BJ (cell line): ENCODE results near the gene ZSCAN2. TPM values are rescaled to one million over a fixed set of nuclear protein-coding genes. Genes with fewer than 3 reads are reported as not detected.

Source experiments
- CTCF ChIA-PET: fragments of 350-600 bp; formaldehyde crosslinking; extraction: SDS; loops from one replicate; lab custom pipeline; 2021; ENCODE audit warnings: antibody characterized with exemption, inconsistent platforms; lab: Yijun Ruan, JAX
- POLR2A ChIA-PET: fragments of 300-600 bp; sonication (Branson Sonifier 250); formaldehyde crosslinking; extraction: SDS; loops from one replicate; lab custom pipeline; 2021; ENCODE audit warnings: antibody characterized with exemption; lab: Charles Lee
- DNase-seq: peaks from one replicate; pipeline ENCODE4 v3.0.0-alpha.2; 2011; ENCODE audit warnings: low read depth
- H3K27me3 ChIP-seq: 2 replicates; pipeline ENCODE4 v1.6.0; 2011; ENCODE audit warnings: low read length; ENCODE audit not compliant: control insufficient read depth, insufficient read depth
- H3K36me3 ChIP-seq: 2 replicates; pipeline ENCODE4 v1.5.1; 2011; ENCODE audit warnings: low read length; ENCODE audit not compliant: control insufficient read depth, insufficient read depth
- H3K4me3 ChIP-seq: 2 replicates; pipeline ENCODE4 v1.5.1; 2011; ENCODE audit warnings: low read depth, mild to moderate bottlenecking, control low read depth, low read length
- polyA plus RNA-seq: library from polyadenylated mRNA; depleted of rRNA; stranded (reverse); fragments of >200 nt; gene quantifications from 2 replicates; pipeline ENCODE4 v1.2.3, GENCODE V29; 2011
- TF ChIP-seq, protein P1 (sequence below): IDR thresholded peaks from 2 replicates; pipeline ENCODE4 v1.5.1; 2011; ENCODE audit warnings: low read depth, mild to moderate bottlenecking, control low read depth, inconsistent platforms, low read length, moderate library complexity; ENCODE audit not compliant: insufficient read depth

The ZSCAN2 gene
- polyA plus RNA-seq, 1 experiment = 6.3 TPM

DNA sequence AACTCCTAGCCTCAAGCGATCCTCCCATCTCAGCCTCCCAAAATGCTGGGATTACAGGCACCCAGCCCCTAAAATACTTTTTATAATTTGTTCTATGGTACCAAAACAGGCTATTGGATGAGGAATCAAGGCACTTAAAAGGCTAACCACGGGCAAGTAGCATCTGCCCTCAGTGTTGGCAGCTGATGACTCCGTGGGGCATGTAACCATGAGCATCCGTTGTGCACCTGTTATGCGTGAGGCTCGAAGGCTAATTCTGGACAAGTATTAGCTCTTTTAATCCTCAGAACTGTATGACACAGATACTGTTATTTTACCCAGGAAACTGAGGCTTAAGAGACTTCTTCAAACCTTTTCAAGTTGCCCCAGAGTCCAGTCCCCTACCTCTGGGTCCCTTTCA lies 43.0 kb downstream of the ZSCAN2 start:
- TF ChIP-seq, protein P1, sequence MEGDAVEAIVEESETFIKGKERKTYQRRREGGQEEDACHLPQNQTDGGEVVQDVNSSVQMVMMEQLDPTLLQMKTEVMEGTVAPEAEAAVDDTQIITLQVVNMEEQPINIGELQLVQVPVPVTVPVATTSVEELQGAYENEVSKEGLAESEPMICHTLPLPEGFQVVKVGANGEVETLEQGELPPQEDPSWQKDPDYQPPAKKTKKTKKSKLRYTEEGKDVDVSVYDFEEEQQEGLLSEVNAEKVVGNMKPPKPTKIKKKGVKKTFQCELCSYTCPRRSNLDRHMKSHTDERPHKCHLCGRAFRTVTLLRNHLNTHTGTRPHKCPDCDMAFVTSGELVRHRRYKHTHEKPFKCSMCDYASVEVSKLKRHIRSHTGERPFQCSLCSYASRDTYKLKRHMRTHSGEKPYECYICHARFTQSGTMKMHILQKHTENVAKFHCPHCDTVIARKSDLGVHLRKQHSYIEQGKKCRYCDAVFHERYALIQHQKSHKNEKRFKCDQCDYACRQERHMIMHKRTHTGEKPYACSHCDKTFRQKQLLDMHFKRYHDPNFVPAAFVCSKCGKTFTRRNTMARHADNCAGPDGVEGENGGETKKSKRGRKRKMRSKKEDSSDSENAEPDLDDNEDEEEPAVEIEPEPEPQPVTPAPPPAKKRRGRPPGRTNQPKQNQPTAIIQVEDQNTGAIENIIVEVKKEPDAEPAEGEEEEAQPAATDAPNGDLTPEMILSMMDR = no peak
- POLR2A ChIA-PET = interaction anchor here (0.5 to 0.6 kb wide), 2 partner anchors 11 to 92 kb away, joined by 5 to 6 read pairs; no protein-coding TSS in a partner anchor
- Histone ChIP-seq H3K4me3 (no peak overlapping the region), H3K27me3 (no peaks in the 10 kb centered on the region), H3K36me3 (peaks cover 46% of the 10 kb centered on the region)
- no peak for DNase-seq
- CTCF ChIA-PET = no interaction called here

DNA sequence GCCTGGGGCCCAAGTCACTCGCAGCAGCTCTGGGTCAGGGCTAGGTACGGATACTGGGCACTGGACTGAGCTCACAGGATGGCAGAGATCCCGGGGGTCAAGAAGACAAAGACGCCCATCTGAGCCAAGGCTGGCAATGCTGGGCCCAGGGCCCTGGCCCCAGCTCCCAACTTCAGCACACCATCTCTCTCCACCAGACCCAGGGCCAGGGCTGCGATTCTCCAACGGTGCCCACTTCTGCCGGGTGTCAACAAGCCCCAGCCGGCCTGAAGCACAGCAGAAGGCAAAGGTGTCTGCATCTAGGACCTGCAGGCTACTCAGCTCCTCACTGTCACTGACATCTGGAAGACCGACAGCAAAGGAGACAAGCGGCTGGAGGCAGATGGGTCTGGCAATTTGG lies 44.7 kb downstream of the ZSCAN2 start:
- no peak for DNase-seq
- CTCF ChIA-PET = interaction anchor here (1.7 kb wide), 1 partner anchor 8 kb away, joined by 4 read pairs; the partner anchor contains the start of gene WDR73
- H3K36me3 ChIP-seq = peaks cover 40% of the 10 kb centered on the region
- H3K27me3 ChIP-seq = no peaks in the 10 kb centered on the region
- no peak overlapping the region for H3K4me3 ChIP-seq
- POLR2A ChIA-PET = interaction anchor here (0.7 kb wide), 1 partner anchor 1670 kb away, joined by 6 read pairs; no protein-coding TSS in a partner anchor
- TF ChIP-seq, protein P1 = no peak

DNA sequence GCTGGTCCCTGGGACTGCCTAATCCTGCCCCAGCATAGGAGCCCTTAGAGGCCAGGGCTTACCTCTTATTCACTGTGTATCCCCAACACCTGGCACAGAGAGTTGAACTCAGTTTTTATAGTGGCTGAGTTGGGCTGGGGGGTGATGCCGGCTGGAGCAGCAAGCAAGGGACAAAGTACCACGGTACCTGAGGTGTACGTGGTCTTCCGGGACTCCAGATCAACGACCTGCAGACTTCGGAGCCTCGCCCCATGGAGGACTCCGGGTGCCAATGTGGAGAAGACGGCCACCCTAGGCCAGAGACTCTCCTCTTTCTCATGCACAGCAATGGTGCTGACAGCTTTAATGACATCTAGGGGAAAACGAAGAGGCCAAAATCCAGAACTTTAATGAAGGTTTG lies 45.2 kb downstream of the ZSCAN2 start:
- DNase-seq = no peak
- POLR2A ChIA-PET = no interaction called here
- TF ChIP-seq, protein P1 = no peak
- Histone ChIP-seq H3K27me3 (no peaks in the 10 kb centered on the region), H3K4me3 (no peak overlapping the region), H3K36me3 (peaks cover 39% of the 10 kb centered on the region)
- CTCF ChIA-PET = interaction anchor here (1.7 kb wide), 1 partner anchor 8 kb away, joined by 4 read pairs; the partner anchor contains the start of gene WDR73

DNA sequence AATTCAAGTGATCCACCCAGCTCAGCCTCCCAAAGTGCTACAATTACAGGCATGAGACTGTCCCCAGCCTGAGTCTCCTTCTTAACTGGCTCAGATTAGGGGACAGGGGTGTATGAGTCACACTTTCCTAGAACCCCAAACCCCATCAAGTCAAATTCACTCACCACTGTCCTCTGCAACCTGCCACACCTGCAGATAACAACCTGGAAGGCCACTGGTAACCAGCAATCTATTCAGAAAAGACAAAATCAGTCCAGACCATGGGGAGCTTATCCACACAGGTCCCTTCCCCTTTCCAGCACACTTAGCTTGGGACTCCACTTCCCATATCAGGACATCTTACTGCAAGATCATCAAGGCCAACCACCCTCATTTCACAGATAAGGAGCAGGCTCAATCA lies 46.9 kb downstream of the ZSCAN2 start:
- ChIA-PET POLR2A (no interaction called here), CTCF (interaction anchor here (0.7 kb wide), 1 partner anchor 10 kb away, joined by 3 read pairs; no protein-coding TSS in a partner anchor)
- Histone ChIP-seq H3K36me3 (peaks cover 37% of the 10 kb centered on the region), H3K4me3 (no peak overlapping the region), H3K27me3 (no peaks in the 10 kb centered on the region)
- no peak for DNase-seq
- TF ChIP-seq, protein P1 = no peak

DNA sequence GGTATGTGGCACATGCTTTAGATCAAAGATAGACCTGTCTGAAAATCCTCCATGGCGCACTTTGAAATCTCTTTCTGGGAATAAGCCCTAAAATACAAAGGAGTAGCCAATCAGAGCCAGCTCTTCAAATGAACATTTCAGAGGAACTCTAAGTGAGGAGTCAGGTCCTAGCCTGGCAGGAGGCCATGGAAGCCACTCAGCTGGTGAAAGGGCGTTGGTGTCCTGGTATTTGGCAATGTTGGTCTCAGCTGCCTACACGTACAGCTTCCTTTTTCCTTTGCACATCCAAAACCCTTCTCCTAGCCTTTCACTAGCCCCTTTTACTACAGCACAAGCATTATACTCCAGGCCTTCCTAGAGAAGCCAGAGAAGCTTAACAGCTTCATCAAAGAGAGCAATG lies 47.7 kb downstream of the ZSCAN2 start:
- H3K4me3 ChIP-seq = no peak overlapping the region
- no peak for DNase-seq
- peaks cover 36% of the 10 kb centered on the region for H3K36me3 ChIP-seq
- ChIA-PET CTCF (interaction anchor here (0.6 kb wide), 1 partner anchor 373 kb away, joined by 3 read pairs; no protein-coding TSS in a partner anchor), POLR2A (no interaction called here)
- TF ChIP-seq, protein P1 = no peak
- no peaks in the 10 kb centered on the region for H3K27me3 ChIP-seq
